GM12878 (cell line): Measurements from ENCODE around the gene TRIM37. TPM values are rescaled to one million over a fixed set of nuclear protein-coding genes. Genes with fewer than 3 reads are reported as not detected.

Experiments
- ATAC-seq: fragments of 200-7000 bp; cut with Tn5 transposase; 3 replicates; pipeline ENCODE4 v1.9.1; 2020; ENCODE audit warnings: mild to moderate bottlenecking, moderate library complexity
- BruUV-seq: library from RNA; stranded (reverse); fragments of 400-500 nt; replicated peaks from 2 replicates; lab custom pipeline; 2021; lab: Mats Ljungman, UMichigan
- CTCF ChIA-PET: fragments of 300-600 bp; sonication (Branson Sonifier 250); formaldehyde crosslinking; extraction: SDS; loops from one replicate; lab custom pipeline; 2021; ENCODE audit warnings: inconsistent platforms; lab: Yijun Ruan, JAX
- POLR2A ChIA-PET: fragments of 350-600 bp; formaldehyde crosslinking; extraction: SDS; loops from one replicate; lab custom pipeline; 2021; ENCODE audit warnings: inconsistent platforms; lab: Charles Lee
- RAD21 ChIA-PET: fragments of 300-600 bp; sonication (Branson Sonifier 250); formaldehyde crosslinking; loops from one replicate; lab custom pipeline; 2023; ENCODE audit warnings: antibody characterized with exemption; ENCODE audit not compliant: unreplicated experiment; lab: Charles Lee
- SMC1A ChIA-PET: fragments of 300-600 bp; sonication (Branson Sonifier 250); formaldehyde crosslinking; loops from one replicate; lab custom pipeline; 2023; ENCODE audit not compliant: unreplicated experiment, uncharacterized antibody; lab: Charles Lee
- DNase-seq: peaks from one replicate; pipeline ENCODE4 v3.0.0-alpha.2; 2011; ENCODE audit warnings: low read depth, low spot score
- FAIRE-seq: peaks from 3 replicates; lab custom pipeline; 2011; peaks lifted over from hg19 to GRCh38; lab: Jason Lieb, UNC
- H2AFZ ChIP-seq: 2 replicates; pipeline ENCODE4 v1.6.0; 2011; ENCODE audit warnings: low read depth, low read length, control low read depth; ENCODE audit not compliant: control insufficient read depth
- H3K27ac ChIP-seq: 2 replicates; pipeline ENCODE4 v1.5.1; 2011; ENCODE audit warnings: control low read depth; ENCODE audit not compliant: control insufficient read depth, insufficient read depth
- H3K27me3 ChIP-seq, 2 experiments: replicated peaks in 1 of 2; 2 replicates each; pipeline versions ENCODE4 v1.6.0 to v1.6.1; 2011; ENCODE audit warnings: low read length in 1 of 2; ENCODE audit not compliant: control insufficient read depth in 2 of 2, insufficient read depth in 2 of 2
- H3K36me3 ChIP-seq, 2 experiments: 2 replicates each; pipeline ENCODE4 v1.5.1; 2011; ENCODE audit warnings: low read length in 1 of 2; ENCODE audit not compliant: control insufficient read depth in 2 of 2, insufficient read depth in 2 of 2
- H3K4me1 ChIP-seq: 2 replicates; pipeline ENCODE4 v1.6.1; 2011; ENCODE audit warnings: mild to moderate bottlenecking, low read length, moderate library complexity, mixed read lengths; ENCODE audit not compliant: control insufficient read depth, insufficient read depth
- H3K4me2 ChIP-seq: 2 replicates; pipeline ENCODE4 v1.6.0; 2011; ENCODE audit warnings: control low read depth; ENCODE audit not compliant: control insufficient read depth, insufficient read depth
- H3K4me3 ChIP-seq: fragments of 200-600 bp; sonication (generic); 2 replicates; pipeline ENCODE4 v1.5.1; 2016
- H3K79me2 ChIP-seq: 2 replicates; pipeline ENCODE4 v1.6.0; 2011; ENCODE audit warnings: low read length; ENCODE audit not compliant: control insufficient read depth, insufficient read depth
- H3K9ac ChIP-seq: 2 replicates; pipeline ENCODE4 v1.8.0; 2011; ENCODE audit warnings: low read length, control low read depth, mixed read lengths; ENCODE audit not compliant: control insufficient read depth, insufficient read depth
- H3K9me3 ChIP-seq: replicated peaks from 3 replicates; pipeline ENCODE4 v1.5.1; 2011; ENCODE audit warnings: mild to moderate bottlenecking, low read length; ENCODE audit not compliant: control insufficient read depth, insufficient read depth
- H4K20me1 ChIP-seq: 2 replicates; pipeline ENCODE4 v1.6.0; 2011; ENCODE audit not compliant: control insufficient read depth, insufficient read depth
- BCLAF1 ChIP-seq: fragments of 450-650 bp; IDR thresholded peaks from 2 replicates; pipeline ENCODE4 v1.6.1; 2017; ENCODE audit warnings: antibody characterized with exemption, mild to moderate bottlenecking, moderate library complexity
- ETV6 ChIP-seq, 2 experiments: fragments of 450-650 bp in 1 of 2; IDR thresholded peaks in 1 of 2; conservative IDR thresholded peaks in 1 of 2; 2 replicates each; pipeline ENCODE4 v1.6.1; 2014; ENCODE audit warnings: antibody characterized with exemption in 1 of 2, borderline replicate concordance in 1 of 2, low read depth in 1 of 2, mild to moderate bottlenecking in 1 of 2, moderate library complexity in 1 of 2
- NRF1 ChIP-seq: conservative IDR thresholded peaks from 2 replicates; pipeline ENCODE4 v1.6.1; 2011; ENCODE audit warnings: mild to moderate bottlenecking, low read depth, low read length, improper control_type of control experiment
- ZNF687 ChIP-seq: fragments of 450-650 bp; IDR thresholded peaks from 2 replicates; pipeline ENCODE4 v1.6.1; 2017; ENCODE audit warnings: mild to moderate bottlenecking, moderate library complexity
- WGBS: methylation state at CpG from one replicate; pipeline ENCODE4 v1.1.6; 2016; ENCODE audit warnings: low lambda C conversion rate; ENCODE audit not compliant: insufficient replicate concordance, insufficient coverage; ENCODE audit errors: missing lambda C conversion rate; 5-methylcytosine and 5-hydroxymethylcytosine counted together
- in situ Hi-C: fragments of 300-500 bp; cut with MboI; formaldehyde crosslinking; loops from 9 replicates; pipeline ENCODE4 v1.14.3; 2018; ENCODE audit warnings: mixed read lengths
- intact Hi-C: fragments of 100-400 bp; cut with micrococcal nuclease; formaldehyde crosslinking; loops from one replicate; pipeline ENCODE4 v1.14.2; 2022; ENCODE audit not compliant: unreplicated experiment
- polyA plus RNA-seq, 11 experiments: library from polyadenylated mRNA; depleted of rRNA in 4 of 11; unstranded in 6 of 11; stranded (reverse) in 5 of 11; fragments of >200 nt; fragmentation: Nextera tagmentation in 4 of 11; fragmentation: Illumina TruSeq in 1 of 11; extraction: Ambion mirVana in 4 of 11; extraction: Trizol in 1 of 11; gene quantifications; 1 replicate in 1 of 11; 2 replicates in 10 of 11; pipeline versions ENCODE4 v1.2.1 to v1.2.3, GENCODE V29; 2011 to 2016; ENCODE audit warnings: inconsistent platforms in 2 of 11, missing spikeins in 2 of 11, low read depth in 1 of 11
- total RNA-seq, 4 experiments: library from RNA; depleted of rRNA in 3 of 4; stranded (reverse); fragments of >200 nt in 3 of 4; fragmentation: Illumina TruSeq in 1 of 4; extraction: Trizol in 1 of 4; gene quantifications; 2 replicates each; pipeline versions ENCODE4 v1.2.1 to v1.2.3, GENCODE V29; 2013 to 2021

The TRIM37 gene
- total and polyA plus RNA-seq, 10 of the 15 experiments (the other 5 are each of a cell fraction or from before 2014, with no cell fraction given), result 4.8 to 20.6 (median 18.1) TPM

GRCh38 chr17:59024916-59025315 is 81.8 kb downstream of the TRIM37 start:
- H3K4me2 ChIP-seq, result no peak overlapping the region
- intact Hi-C loops, result no loop called here
- BruUV-seq, result no TSS peak
- H3K36me3 ChIP-seq, result peaks cover 0 to 2% of the 10 kb centered on the region in 2 experiments; a peak in 3 of 4 replicates
- H3K9me3 ChIP-seq, result no peaks in the 10 kb centered on the region; the same call in 2 of the 3 replicates
- RAD21 ChIA-PET, result no interaction called here
- no peaks in the 10 kb centered on the region for H3K27me3 ChIP-seq
- H3K4me1 ChIP-seq, result peaks cover 7% of the 10 kb centered on the region; the same call in 1 of the 2 replicates
- DNase-seq (no peak), FAIRE-seq (no peak), ATAC-seq (no peak)
- in situ Hi-C loops, result no loop called here
- H3K79me2 ChIP-seq, result no peaks in the 10 kb centered on the region
- SMC1A ChIA-PET, result no interaction called here
- no peak overlapping the region for H3K27ac ChIP-seq
- H4K20me1 ChIP-seq, result no peaks in the 10 kb centered on the region
- peak in 1 of 2 experiments; percentile 52; a peak in 1 of 4 replicates for TF ChIP-seq ETV6 (conservative IDR thresholded peaks at IDR 0.05 in 1 of 2, IDR thresholded peaks at IDR 0.05 in 1 of 2; ENCODE audit: borderline replicate concordance in 1 of 2, low read depth in 1 of 2)
- TF ChIP-seq ZNF687, result no peak
- no peak for TF ChIP-seq BCLAF1
- TF ChIP-seq NRF1, result no peak
- H3K9ac ChIP-seq, result no peak overlapping the region
- no peak overlapping the region for H3K4me3 ChIP-seq
- CTCF ChIA-PET, result no interaction called here
- POLR2A ChIA-PET, result no interaction called here
- no peak overlapping the region for H2AFZ ChIP-seq
- WGBS, result 100% methylated on average over 2 of the region's 2 CpGs
